GM12878 (cell line): Measurements from ENCODE around the gene C1orf74. TPM values are rescaled to one million over a fixed set of nuclear protein-coding genes. Genes with fewer than 3 reads are reported as not detected.

Experiments used
- ATAC-seq: fragments of 200-7000 bp; cut with Tn5 transposase; 3 replicates; pipeline ENCODE4 v1.9.1; 2020; ENCODE audit warnings: mild to moderate bottlenecking, moderate library complexity
- BruUV-seq: library from RNA; stranded (reverse); fragments of 400-500 nt; replicated peaks from 2 replicates; lab custom pipeline; 2021; lab: Mats Ljungman, UMichigan
- CTCF ChIA-PET: fragments of 300-600 bp; sonication (Branson Sonifier 250); formaldehyde crosslinking; extraction: SDS; loops from one replicate; lab custom pipeline; 2021; ENCODE audit warnings: inconsistent platforms; lab: Yijun Ruan, JAX
- POLR2A ChIA-PET: fragments of 350-600 bp; formaldehyde crosslinking; extraction: SDS; loops from one replicate; lab custom pipeline; 2021; ENCODE audit warnings: inconsistent platforms; lab: Charles Lee
- RAD21 ChIA-PET: fragments of 300-600 bp; sonication (Branson Sonifier 250); formaldehyde crosslinking; loops from one replicate; lab custom pipeline; 2023; ENCODE audit warnings: antibody characterized with exemption; ENCODE audit not compliant: unreplicated experiment; lab: Charles Lee
- SMC1A ChIA-PET: fragments of 300-600 bp; sonication (Branson Sonifier 250); formaldehyde crosslinking; loops from one replicate; lab custom pipeline; 2023; ENCODE audit not compliant: unreplicated experiment, uncharacterized antibody; lab: Charles Lee
- DNase-seq: peaks from one replicate; pipeline ENCODE4 v3.0.0-alpha.2; 2011; ENCODE audit warnings: low read depth, low spot score
- FAIRE-seq: peaks from 3 replicates; lab custom pipeline; 2011; peaks lifted over from hg19 to GRCh38; lab: Jason Lieb, UNC
- H2AFZ ChIP-seq: 2 replicates; pipeline ENCODE4 v1.6.0; 2011; ENCODE audit warnings: low read depth, low read length, control low read depth; ENCODE audit not compliant: control insufficient read depth
- H3K27ac ChIP-seq: 2 replicates; pipeline ENCODE4 v1.5.1; 2011; ENCODE audit warnings: control low read depth; ENCODE audit not compliant: control insufficient read depth, insufficient read depth
- H3K27me3 ChIP-seq, 2 experiments: replicated peaks in 1 of 2; 2 replicates each; pipeline versions ENCODE4 v1.6.0 to v1.6.1; 2011; ENCODE audit warnings: low read length in 1 of 2; ENCODE audit not compliant: control insufficient read depth in 2 of 2, insufficient read depth in 2 of 2
- H3K36me3 ChIP-seq, 2 experiments: 2 replicates each; pipeline ENCODE4 v1.5.1; 2011; ENCODE audit warnings: low read length in 1 of 2; ENCODE audit not compliant: control insufficient read depth in 2 of 2, insufficient read depth in 2 of 2
- H3K4me1 ChIP-seq: 2 replicates; pipeline ENCODE4 v1.6.1; 2011; ENCODE audit warnings: mild to moderate bottlenecking, low read length, moderate library complexity, mixed read lengths; ENCODE audit not compliant: control insufficient read depth, insufficient read depth
- H3K4me2 ChIP-seq: 2 replicates; pipeline ENCODE4 v1.6.0; 2011; ENCODE audit warnings: control low read depth; ENCODE audit not compliant: control insufficient read depth, insufficient read depth
- H3K4me3 ChIP-seq: fragments of 200-600 bp; sonication (generic); 2 replicates; pipeline ENCODE4 v1.5.1; 2016
- H3K79me2 ChIP-seq: 2 replicates; pipeline ENCODE4 v1.6.0; 2011; ENCODE audit warnings: low read length; ENCODE audit not compliant: control insufficient read depth, insufficient read depth
- H3K9ac ChIP-seq: 2 replicates; pipeline ENCODE4 v1.8.0; 2011; ENCODE audit warnings: low read length, control low read depth, mixed read lengths; ENCODE audit not compliant: control insufficient read depth, insufficient read depth
- H3K9me3 ChIP-seq: replicated peaks from 3 replicates; pipeline ENCODE4 v1.5.1; 2011; ENCODE audit warnings: mild to moderate bottlenecking, low read length; ENCODE audit not compliant: control insufficient read depth, insufficient read depth
- H4K20me1 ChIP-seq: 2 replicates; pipeline ENCODE4 v1.6.0; 2011; ENCODE audit not compliant: control insufficient read depth, insufficient read depth
- BHLHE40 ChIP-seq, 2 experiments: fragments of 450-650 bp in 1 of 2; IDR thresholded peaks; 2 replicates each; pipeline ENCODE4 v1.6.1; 2011 to 2017; ENCODE audit warnings: low read depth in 2 of 2, borderline replicate concordance in 1 of 2, improper control_type of control experiment in 1 of 2, low read length in 1 of 2, mild to moderate bottlenecking in 1 of 2
- CBX5 ChIP-seq: sonication (generic); IDR thresholded peaks from 2 replicates; pipeline ENCODE4 v1.6.1; 2016; ENCODE audit warnings: low read depth, moderate library complexity, mild to moderate bottlenecking, inconsistent platforms
- E4F1 ChIP-seq: fragments of 450-650 bp; IDR thresholded peaks from 2 replicates; pipeline ENCODE4 v1.6.1; 2018; ENCODE audit warnings: borderline replicate concordance, mild to moderate bottlenecking; ENCODE audit not compliant: partially characterized antibody
- IKZF1 ChIP-seq: fragments of 450-650 bp; conservative IDR thresholded peaks from 2 replicates; pipeline ENCODE4 v1.6.1; 2017; ENCODE audit warnings: antibody characterized with exemption, mild to moderate bottlenecking
- IKZF2 ChIP-seq, 2 experiments: fragments of 450-650 bp; IDR thresholded peaks; 2 replicates each; pipeline ENCODE4 v1.6.1; 2017; ENCODE audit warnings: mild to moderate bottlenecking in 2 of 2, moderate library complexity in 2 of 2
- IRF4 ChIP-seq: IDR thresholded peaks from 2 replicates; pipeline ENCODE4 v1.6.1; 2011; ENCODE audit warnings: low read depth, low read length
- NRF1 ChIP-seq: conservative IDR thresholded peaks from 2 replicates; pipeline ENCODE4 v1.6.1; 2011; ENCODE audit warnings: mild to moderate bottlenecking, low read depth, low read length, improper control_type of control experiment
- PAX5 ChIP-seq: IDR thresholded peaks from 2 replicates; pipeline ENCODE4 v1.6.1; 2011; ENCODE audit warnings: low read depth, low read length, borderline replicate concordance
- RAD21 ChIP-seq: IDR thresholded peaks from 2 replicates; pipeline ENCODE4 v1.6.1; 2011; ENCODE audit warnings: mild to moderate bottlenecking, low read depth, low read length, moderate library complexity; ENCODE audit not compliant: insufficient read depth
- SPI1 ChIP-seq: IDR thresholded peaks from 2 replicates; pipeline ENCODE4 v1.6.1; 2011; ENCODE audit warnings: low read depth, mild to moderate bottlenecking, low read length, moderate library complexity, borderline replicate concordance; ENCODE audit not compliant: insufficient read depth
- USF2 ChIP-seq: IDR thresholded peaks from 2 replicates; pipeline ENCODE4 v1.6.1; 2011; ENCODE audit warnings: low read depth, low read length, improper control_type of control experiment, borderline replicate concordance
- ZNF687 ChIP-seq: fragments of 450-650 bp; IDR thresholded peaks from 2 replicates; pipeline ENCODE4 v1.6.1; 2017; ENCODE audit warnings: mild to moderate bottlenecking, moderate library complexity
- WGBS: methylation state at CpG from one replicate; pipeline ENCODE4 v1.1.6; 2016; ENCODE audit warnings: low lambda C conversion rate; ENCODE audit not compliant: insufficient replicate concordance, insufficient coverage; ENCODE audit errors: missing lambda C conversion rate; 5-methylcytosine and 5-hydroxymethylcytosine counted together
- in situ Hi-C: fragments of 300-500 bp; cut with MboI; formaldehyde crosslinking; loops from 9 replicates; pipeline ENCODE4 v1.14.3; 2018; ENCODE audit warnings: mixed read lengths
- intact Hi-C: fragments of 100-400 bp; cut with micrococcal nuclease; formaldehyde crosslinking; loops from one replicate; pipeline ENCODE4 v1.14.2; 2022; ENCODE audit not compliant: unreplicated experiment
- polyA plus RNA-seq, 11 experiments: library from polyadenylated mRNA; depleted of rRNA in 4 of 11; unstranded in 6 of 11; stranded (reverse) in 5 of 11; fragments of >200 nt; fragmentation: Nextera tagmentation in 4 of 11; fragmentation: Illumina TruSeq in 1 of 11; extraction: Ambion mirVana in 4 of 11; extraction: Trizol in 1 of 11; gene quantifications; 1 replicate in 1 of 11; 2 replicates in 10 of 11; pipeline versions ENCODE4 v1.2.1 to v1.2.3, GENCODE V29; 2011 to 2016; ENCODE audit warnings: inconsistent platforms in 2 of 11, missing spikeins in 2 of 11, low read depth in 1 of 11
- total RNA-seq, 4 experiments: library from RNA; depleted of rRNA in 3 of 4; stranded (reverse); fragments of >200 nt in 3 of 4; fragmentation: Illumina TruSeq in 1 of 4; extraction: Trizol in 1 of 4; gene quantifications; 2 replicates each; pipeline versions ENCODE4 v1.2.1 to v1.2.3, GENCODE V29; 2013 to 2021

C1orf74 gene
- total and polyA plus RNA-seq, 10 of the 15 experiments (the other 5 are each of a cell fraction or from before 2014, with no cell fraction given), result 3.1 to 5.5 (median 3.6) TPM

GRCh38 chr1:209756615-209757445 lies 27.5 kb downstream of the C1orf74 start:
- peaks cover 46% of the 10 kb centered on the region for H3K4me1 ChIP-seq
- H3K27me3 ChIP-seq, result no peaks in the 10 kb centered on the region
- peak; percentile 49 for DNase-seq
- 0% methylated on average over 5 of the region's 5 CpGs for WGBS
- intact Hi-C loops (loop anchor here (1.0 to 10.0 kb wide), 3 partner anchors 12 to 578 kb away; partner anchors contain the start of gene C1orf74), in situ Hi-C loops (no loop called here)
- peak; percentile 67 for ATAC-seq
- H4K20me1 ChIP-seq, result no peaks in the 10 kb centered on the region
- peak overlapping the region; percentile 97 for H3K4me2 ChIP-seq
- H3K79me2 ChIP-seq, result peaks cover 25% of the 10 kb centered on the region
- H3K9ac ChIP-seq, result peak overlapping the region; percentile 53
- H3K4me3 ChIP-seq, result peak overlapping the region; percentile 73
- no TSS peak for BruUV-seq
- H2AFZ ChIP-seq, result peak overlapping the region; percentile 9
- POLR2A ChIA-PET, result interaction anchor here (0.6 to 9.1 kb wide), 8 partner anchors 8 to 118 kb away, joined by 3 to 107 read pairs (median 5); partner anchors contain the start of genes C1orf74, G0S2 and UTP25
- RAD21 ChIA-PET, result interaction anchor here (0.7 to 12.6 kb wide), 11 partner anchors 8 to 83 kb away, joined by 3 to 188 read pairs (median 3); partner anchors contain the start of gene C1orf74
- H3K27ac ChIP-seq, result peak overlapping the region; percentile 92
- H3K36me3 ChIP-seq, result peaks cover 5 to 7% of the 10 kb centered on the region in 2 experiments; a peak in 3 of 4 replicates
- CTCF ChIA-PET, result interaction anchor here (0.7 to 8.8 kb wide), 7 partner anchors 9 to 618 kb away, joined by 3 to 117 read pairs (median 4); no protein-coding TSS in a partner anchor
- H3K9me3 ChIP-seq, result no peaks in the 10 kb centered on the region
- peak; percentile 56 for FAIRE-seq
- SMC1A ChIA-PET, result interaction anchor here (0.6 to 13.9 kb wide), 15 partner anchors 8 to 83 kb away, joined by 3 to 282 read pairs (median 7); partner anchors contain the start of genes C1orf74 and UTP25
- no peak for TF ChIP-seq E4F1
- 0 out of 4 replicates have a peak, but pooled peaks of 1 of the 2 experiments have one; percentile 38 for TF ChIP-seq IKZF2 (IDR thresholded peaks at IDR 0.05)
- no peak for TF ChIP-seq CBX5
- no peak for TF ChIP-seq RAD21
- TF ChIP-seq BHLHE40 (IDR thresholded peaks at IDR 0.05; ENCODE audit: borderline replicate concordance in 1 of 2, low read depth in 2 of 2, low read length in 1 of 2), result peak; percentile 30 to 34; a peak in 1 of 4 replicates
- TF ChIP-seq ZNF687, result peak; percentile 79
- peak; percentile 13; the same call in 1 of the 2 replicates for TF ChIP-seq IRF4
- TF ChIP-seq NRF1, result no peak
- TF ChIP-seq PAX5, result 0 out of 2 replicates have a peak, but pooled peaks have one; percentile 12
- no peak for TF ChIP-seq USF2
- peak; percentile 18 for TF ChIP-seq IKZF1
- TF ChIP-seq SPI1, result peak; percentile 95
